Neuronal stem cell (in vitro differentiated cells): ENCODE measurements around the gene TMEM181. TPM values are rescaled to one million over a fixed set of nuclear protein-coding genes. Genes with fewer than 3 reads are reported as not detected.

Experiments
- DNase-seq: peaks from one replicate; pipeline ENCODE4 v3.0.0-alpha.2; 2013; ENCODE audit warnings: low spot score
- H2AFZ ChIP-seq: one replicate; pipeline ENCODE4 v1.6.1; 2013; ENCODE audit warnings: mild to moderate bottlenecking, low read length, inconsistent platforms
- H2AK5ac ChIP-seq: 2 replicates; pipeline ENCODE4 v1.6.1; 2013; ENCODE audit warnings: low read depth, mild to moderate bottlenecking, inconsistent platforms, low read length, moderate library complexity, mixed read lengths
- H2BK120ac ChIP-seq: 2 replicates; pipeline ENCODE4 v1.6.1; 2013; ENCODE audit warnings: low read depth, mild to moderate bottlenecking, inconsistent platforms, low read length, moderate library complexity, mixed read lengths
- H2BK12ac ChIP-seq: one replicate; pipeline ENCODE4 v1.6.1; 2013; ENCODE audit warnings: low read length, inconsistent platforms
- H2BK15ac ChIP-seq: 2 replicates; pipeline ENCODE4 v1.6.1; 2013; ENCODE audit warnings: mild to moderate bottlenecking, low read length, inconsistent platforms, mixed read lengths
- H2BK5ac ChIP-seq: one replicate; pipeline ENCODE4 v1.6.1; 2013; ENCODE audit warnings: inconsistent platforms, mild to moderate bottlenecking, low read length, moderate library complexity
- H3K14ac ChIP-seq: one replicate; pipeline ENCODE4 v1.6.1; 2013; ENCODE audit warnings: low read length, inconsistent platforms
- H3K18ac ChIP-seq: 2 replicates; pipeline ENCODE4 v1.6.1; 2013; ENCODE audit warnings: low read length, inconsistent platforms
- H3K23ac ChIP-seq: 2 replicates; pipeline ENCODE4 v1.6.1; 2013; ENCODE audit warnings: low read depth, mild to moderate bottlenecking, mixed read lengths, low read length, inconsistent platforms; ENCODE audit not compliant: poor library complexity
- H3K27ac ChIP-seq: replicated peaks from 3 replicates; pipeline ENCODE4 v1.5.1; 2013; ENCODE audit warnings: low read length, inconsistent platforms
- H3K27me3 ChIP-seq, 3 experiments: 2 replicates each; pipeline ENCODE4 v1.6.1; 2013; ENCODE audit warnings: low read length in 3 of 3, mild to moderate bottlenecking in 2 of 3, inconsistent platforms in 1 of 3, low read depth in 1 of 3, mixed read lengths in 1 of 3, moderate library complexity in 1 of 3; ENCODE audit not compliant: control insufficient read depth in 3 of 3, insufficient read depth in 3 of 3
- H3K36me3 ChIP-seq, 2 donors: replicated peaks in 1 of 2; 2 replicates each; pipeline ENCODE4 v1.6.1; 2013; ENCODE audit warnings: low read length in 2 of 2; ENCODE audit not compliant: control insufficient read depth in 2 of 2, insufficient read depth in 2 of 2
- H3K4ac ChIP-seq: 2 replicates; pipeline ENCODE4 v1.6.1; 2013; ENCODE audit warnings: inconsistent platforms, mild to moderate bottlenecking, low read length, moderate library complexity
- H3K4me1 ChIP-seq, 2 donors: 1 replicate in 1 of 2; 2 replicates in 1 of 2; pipeline ENCODE4 v1.6.1; 2013; ENCODE audit warnings: low read length in 2 of 2, low read depth in 1 of 2; ENCODE audit not compliant: control insufficient read depth in 2 of 2, insufficient read depth in 1 of 2
- H3K4me2 ChIP-seq: one replicate; pipeline ENCODE4 v1.6.1; 2013; ENCODE audit warnings: mild to moderate bottlenecking, low read length, inconsistent platforms; ENCODE audit not compliant: insufficient read depth, poor library complexity, severe bottlenecking
- H3K4me3 ChIP-seq, 2 donors: 2 replicates each; pipeline ENCODE4 v1.5.1; 2013; ENCODE audit warnings: low read length in 2 of 2, mild to moderate bottlenecking in 2 of 2, inconsistent platforms in 1 of 2, moderate library complexity in 1 of 2
- H3K79me1 ChIP-seq: one replicate; pipeline ENCODE4 v1.6.1; 2013; ENCODE audit warnings: low read depth, mild to moderate bottlenecking, inconsistent platforms, low read length, moderate library complexity
- H3K9ac ChIP-seq: one replicate; pipeline ENCODE4 v1.6.1; 2013; ENCODE audit warnings: mild to moderate bottlenecking, low read depth, low read length, inconsistent platforms; ENCODE audit not compliant: poor library complexity
- H3K9me3 ChIP-seq, 2 donors: replicated peaks in 1 of 2; 2 replicates each; pipeline versions ENCODE3 to v1.6.1; 2013; ENCODE audit warnings: low read length in 2 of 2, mild to moderate bottlenecking in 2 of 2, inconsistent platforms in 1 of 2, low read depth in 1 of 2, mixed read lengths in 1 of 2, moderate library complexity in 1 of 2; ENCODE audit not compliant: control insufficient read depth in 2 of 2, insufficient read depth in 1 of 2
- H4K8ac ChIP-seq: one replicate; pipeline ENCODE4 v1.6.1; 2013; ENCODE audit warnings: low read depth, mild to moderate bottlenecking, inconsistent platforms, low read length, moderate library complexity
- H4K91ac ChIP-seq: one replicate; pipeline ENCODE4 v1.6.1; 2013; ENCODE audit warnings: low read length, low read depth, mild to moderate bottlenecking, inconsistent platforms; ENCODE audit not compliant: poor library complexity
- WGBS, 2 donors: extraction: QIAGEN DNeasy Blood & Tissue Kit; methylation state at CpG; one replicate each; pipeline ENCODE4 v1.1.7; 2013; ENCODE audit warnings: missing lambda C conversion rate in 2 of 2, mixed read lengths in 1 of 2; ENCODE audit not compliant: insufficient read length in 2 of 2, insufficient replicate concordance in 1 of 2; ENCODE audit errors: extremely low coverage in 2 of 2; 5-methylcytosine and 5-hydroxymethylcytosine counted together
- small RNA-seq: library from polyadenylated mRNA; stranded (forward); fragments of <200 nt; extraction: miRNeasy Mini kit (QIAGEN cat#:217004); gene quantifications from one replicate; pipeline ENCODE3, GENCODE V24; 2013; ENCODE audit not compliant: insufficient read depth

Gene TMEM181

DNA sequence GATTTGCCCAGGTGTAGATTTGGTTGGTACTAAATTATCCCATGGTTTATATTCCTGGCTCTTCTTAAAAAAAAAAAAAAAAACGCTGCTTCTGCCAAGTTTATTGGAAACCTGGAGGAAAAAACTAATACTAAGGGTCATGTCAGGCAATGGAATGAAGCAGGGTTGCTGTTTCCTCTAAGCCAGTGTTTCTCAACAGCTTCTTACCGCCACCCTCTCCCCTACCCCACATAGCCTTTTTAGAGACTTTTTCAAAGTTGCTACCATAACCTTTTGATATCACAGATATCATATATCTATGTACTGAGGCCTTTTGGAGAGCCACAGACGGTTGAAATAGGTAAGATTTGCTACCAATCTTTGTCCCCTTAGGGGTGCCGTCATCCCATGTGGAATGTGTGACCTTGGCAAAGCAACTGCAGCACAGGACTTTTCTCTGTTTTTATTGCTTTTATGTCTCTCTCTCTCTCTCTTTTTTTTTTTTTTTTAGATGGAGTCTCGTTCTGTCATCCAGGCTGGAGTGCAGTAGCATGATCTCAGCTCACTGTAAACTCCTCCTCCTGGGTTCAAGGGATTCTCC, 124.9 kb downstream of the TMEM181 start:
- Histone ChIP-seq H2AK5ac (no peak overlapping the region), H4K91ac (no peak overlapping the region), H3K9ac (no peak overlapping the region), H3K23ac (no peak overlapping the region), H2BK12ac (no peak overlapping the region), H3K18ac (no peak overlapping the region), H3K36me3 (no peaks in the 10 kb centered on the region), H3K4me1 (no peaks in the 10 kb centered on the region), H3K14ac (no peak overlapping the region), H2AFZ (no peak overlapping the region), H3K4me3 (no peak overlapping the region), H2BK5ac (no peak overlapping the region), H3K27ac (no peak overlapping the region), H3K79me1 (no peaks in the 10 kb centered on the region), H3K4ac (no peak overlapping the region), H2BK15ac (no peak overlapping the region), H2BK120ac (no peak overlapping the region), H3K4me2 (no peak overlapping the region), H3K27me3 (peaks cover 0 to 10% (median 0%) of the 10 kb centered on the region in 3 experiments), H4K8ac (no peak overlapping the region), H3K9me3 (no peaks in the 10 kb centered on the region)
- DNase-seq = no peak
- no CpG with 5 or more reads among the region's 5 CpGs for WGBS, 2 donors

Small RNA genes lying within 50 kb of the gene (small RNA-seq; reads per million reads assigned to genes)
- gene MIR7161 = not detected
